Renal cortex interstitium (tissue), 15 donors: ENCODE data around the gene MRC1. TPM values are rescaled to one million over a fixed set of nuclear protein-coding genes. Genes with fewer than 3 reads are reported as not detected.

Experiments used
- DNase-seq, 11 donors: peaks; one replicate each; pipeline ENCODE4 v3.0.0-alpha.2; 2013; ENCODE audit warnings: low read depth in 9 of 11, low spot score in 4 of 11; ENCODE audit errors: extremely low read depth in 1 of 11
- long read RNA-seq, 16 experiments: transcript quantifications; one replicate each; lab custom pipeline, GENCODE V29; 2026
- polyA plus RNA-seq, 3 donors: library from polyadenylated mRNA; unstranded; fragments of 120-200 nt; gene quantifications; one replicate each; pipeline ENCODE4 v1.2.1, GENCODE V29; 2013; ENCODE audit not compliant: insufficient read length in 3 of 3

Gene MRC1
- polyA plus RNA-seq, result 10 to 100 TPM in 2 of 3 donors, 1 to 10 TPM in 1; 8.6 to 10.3 (median 10.2) TPM
- long read RNA-seq, donor 1, result 0 reads
- long read RNA-seq, donor 2, result 0 reads
- long read RNA-seq, donor 3, full-length matches to known transcripts, result 1 of 1 reads
- long read RNA-seq, donor 3, partial matches to known transcripts, result 0 of 1 reads
- long read RNA-seq, donor 3, other reads (novel, unspliced or antisense), result 0 of 1 reads
- long read RNA-seq, donor 4, result 0 reads
- long read RNA-seq, donor 5, result 0 reads
- long read RNA-seq, donor 6, result 0 reads
- long read RNA-seq, donor 7, result 0 reads
- long read RNA-seq, donor 8, full-length matches to known transcripts, result 1 of 1 reads
- long read RNA-seq, donor 8, partial matches to known transcripts, result 0 of 1 reads
- long read RNA-seq, donor 8, other reads (novel, unspliced or antisense), result 0 of 1 reads
- long read RNA-seq, donor 9, full-length matches to known transcripts, result 1 of 1 reads
- long read RNA-seq, donor 9, partial matches to known transcripts, result 0 of 1 reads
- long read RNA-seq, donor 9, other reads (novel, unspliced or antisense), result 0 of 1 reads
- long read RNA-seq, donor 10, result 0 reads
- long read RNA-seq, donor 11, result 0 reads
- long read RNA-seq, donor 12, result 0 reads
- long read RNA-seq, donor 13, result 0 reads
- long read RNA-seq, donor 14, result 0 reads
- long read RNA-seq, donor 15, result 0 reads
- long read RNA-seq, donor 16, result 0 reads

GRCh38 chr10:17808971-17809841, at the start of gene MRC1:
Gene MRC1, plus strand, starts transcription at chr10:17809348. Its CDS starts 118 bp downstream, at chr10:17809466.
- DNase-seq, result no peak

- no peak for DNase-seq
Measured at GRCh38 chr10:17764142-17764541, 45.0 kb upstream of the MRC1 start.

- DNase-seq, result no peak
Measured at GRCh38 chr10:17765602-17766001, 43.5 kb upstream of the MRC1 start.

GRCh38 chr10:17766731-17767130, 42.4 kb upstream of the MRC1 start:
- DNase-seq, result no peak

- DNase-seq, result no peak
Measured at GRCh38 chr10:17768496-17768895, 40.7 kb upstream of the MRC1 start.

GRCh38 chr10:17768957-17769356, 40.2 kb upstream of the MRC1 start:
- no peak for DNase-seq

- no peak for DNase-seq
Measured at GRCh38 chr10:17771017-17771416, 38.1 kb upstream of the MRC1 start.

GRCh38 chr10:17779784-17780183, 29.4 kb upstream of the MRC1 start:
- DNase-seq, result no peak

GRCh38 chr10:17780727-17781126, 28.4 kb upstream of the MRC1 start:
- DNase-seq, result no peak

- no peak for DNase-seq
Measured at GRCh38 chr10:17781856-17782255, 27.3 kb upstream of the MRC1 start.

- DNase-seq, result peak in 6 of 11 donors; percentile 4 to 34 (median 19)
Measured at GRCh38 chr10:17782921-17783665, 26.1 kb upstream of the MRC1 start.

GRCh38 chr10:17783751-17784150, 25.4 kb upstream of the MRC1 start:
- DNase-seq, result no peak

GRCh38 chr10:17784688-17785087, 24.5 kb upstream of the MRC1 start:
- DNase-seq, result no peak

GRCh38 chr10:17785276-17785930, 23.7 kb upstream of the MRC1 start:
- no peak for DNase-seq

GRCh38 chr10:17787087-17787961, 21.8 kb upstream of the MRC1 start:
- peak in 5 of 11 donors; percentile 7 to 55 (median 19) for DNase-seq

- no peak for DNase-seq
Measured at GRCh38 chr10:17788646-17789045, 20.5 kb upstream of the MRC1 start.

GRCh38 chr10:17789396-17789795, 19.8 kb upstream of the MRC1 start:
- no peak for DNase-seq
